HepG2 (cell line): Measurements from ENCODE around the gene ENTPD6. TPM values are rescaled to one million over a fixed set of nuclear protein-coding genes. Genes with fewer than 3 reads are reported as not detected.

Experiments used
- KDM1A ChIP-seq: IDR thresholded peaks from 2 replicates; pipeline ENCODE4 v1.6.1; 2016; ENCODE audit warnings: missing compliant biosample characterization
- NCOR1 ChIP-seq: fragments of 200-600 bp; sonication (generic); IDR thresholded peaks from 2 replicates; pipeline ENCODE4 v1.7.0; 2017; ENCODE audit warnings: antibody characterized with exemption, low read length, borderline replicate concordance
- TBL1XR1 ChIP-seq: fragments of 150-350 bp; IDR thresholded peaks from 2 replicates; pipeline ENCODE4 v1.6.1; 2014; ENCODE audit warnings: borderline replicate concordance, low read length; ENCODE audit not compliant: partially characterized antibody
- ZBTB38 ChIP-seq: sonication (generic); formaldehyde crosslinking; IDR thresholded peaks from 2 replicates; pipeline ENCODE4 v1.5.1; 2020; ENCODE audit warnings: mild to moderate bottlenecking, missing genetic modification reagents
- ZBTB7B ChIP-seq: sonication (generic); formaldehyde crosslinking; IDR thresholded peaks from 2 replicates; pipeline ENCODE4 v1.4.0; 2020; ENCODE audit warnings: missing genetic modification reagents
- polyA plus RNA-seq, 8 experiments: library from polyadenylated mRNA; depleted of rRNA in 3 of 8; stranded (reverse) in 7 of 8; unstranded in 1 of 8; fragments of >200 nt; fragmentation: Illumina TruSeq in 4 of 8; extraction: Trizol in 4 of 8; gene quantifications; 2 replicates each; pipeline versions ENCODE4 v1.2.1 to v1.2.3, GENCODE V29; 2011 to 2016; ENCODE audit warnings: low read depth in 4 of 8, missing spikeins in 1 of 8, mixed read lengths in 1 of 8; ENCODE audit not compliant: insufficient read depth in 1 of 8
- total RNA-seq, 5 experiments: library from RNA; depleted of rRNA; stranded (reverse); fragments of >200 nt; fragmentation: Illumina TruSeq; extraction: Trizol; gene quantifications; 2 replicates each; pipeline ENCODE4 v1.2.3, GENCODE V29; 2016; ENCODE audit warnings: low read depth in 1 of 5
- TF ChIP-seq, protein P1 (sequence below), 2 experiments: fragments of 450-650 bp in 1 of 2; sonication (generic) in 1 of 2; formaldehyde crosslinking in 1 of 2; IDR thresholded peaks; 2 replicates each; pipeline versions ENCODE4 v1.6.1 to v1.8.0; 2016 to 2022; ENCODE audit warnings: antibody characterized with exemption in 1 of 2, mild to moderate bottlenecking in 1 of 2, missing genetic modification reagents in 1 of 2
- TF ChIP-seq, protein P2 (sequence below): sonication (generic); formaldehyde crosslinking; IDR thresholded peaks from 2 replicates; pipeline ENCODE4 v1.4.0; 2020; ENCODE audit warnings: mild to moderate bottlenecking, missing genetic modification reagents, borderline replicate concordance
- TF ChIP-seq, protein P3 (sequence below): sonication (generic); formaldehyde crosslinking; IDR thresholded peaks from 2 replicates; pipeline ENCODE4 v1.4.0; 2020; ENCODE audit warnings: missing genetic modification reagents
- TF ChIP-seq, protein P4 (sequence below): IDR thresholded peaks from 2 replicates; pipeline ENCODE4 v1.6.1; 2016; ENCODE audit warnings: low read depth, borderline replicate concordance
- TF ChIP-seq, protein P5 (sequence below): sonication (generic); formaldehyde crosslinking; IDR thresholded peaks from 2 replicates; pipeline ENCODE4 v1.5.0; 2020; ENCODE audit warnings: missing genetic modification reagents
- TF ChIP-seq, protein P6 (sequence below): IDR thresholded peaks from 2 replicates; pipeline ENCODE4 v1.6.1; 2016
- TF ChIP-seq, protein P7 (sequence below): fragments of 450-650 bp; IDR thresholded peaks from 2 replicates; pipeline ENCODE4 v1.6.1; 2017

The ENTPD6 gene
- total and polyA plus RNA-seq, 2 of the 13 experiments (the other 11 are each of a cell fraction or from before 2014, with no cell fraction given), result 164 to 172 TPM

DNA sequence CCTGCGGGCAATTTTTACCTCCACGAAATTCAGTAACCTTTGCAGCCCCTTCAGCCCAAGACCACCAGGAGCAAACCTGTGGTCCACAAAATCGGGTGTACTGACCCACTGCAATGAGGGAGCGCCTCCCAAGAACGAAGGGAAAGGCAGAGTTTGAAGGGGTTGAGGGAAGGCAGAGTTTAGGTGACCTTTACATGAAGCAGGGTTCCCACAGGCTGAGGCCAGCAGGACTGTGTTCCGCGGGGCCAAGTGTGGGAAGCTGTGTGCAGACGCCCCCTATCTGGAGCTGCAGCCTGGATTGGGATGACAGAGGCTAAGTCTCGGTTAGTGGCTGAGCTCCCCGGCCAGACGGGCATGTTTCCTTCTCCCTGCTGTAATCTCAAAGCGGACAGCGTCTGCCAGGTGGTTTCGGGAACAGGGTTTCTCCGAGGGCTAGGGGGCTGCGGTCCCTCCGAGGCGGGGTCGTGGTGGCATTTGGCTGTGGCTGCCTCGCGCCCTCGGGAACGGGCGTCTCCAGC lies 51.5 kb downstream of the ENTPD6 start (continued):
- TF ChIP-seq, protein P1, sequence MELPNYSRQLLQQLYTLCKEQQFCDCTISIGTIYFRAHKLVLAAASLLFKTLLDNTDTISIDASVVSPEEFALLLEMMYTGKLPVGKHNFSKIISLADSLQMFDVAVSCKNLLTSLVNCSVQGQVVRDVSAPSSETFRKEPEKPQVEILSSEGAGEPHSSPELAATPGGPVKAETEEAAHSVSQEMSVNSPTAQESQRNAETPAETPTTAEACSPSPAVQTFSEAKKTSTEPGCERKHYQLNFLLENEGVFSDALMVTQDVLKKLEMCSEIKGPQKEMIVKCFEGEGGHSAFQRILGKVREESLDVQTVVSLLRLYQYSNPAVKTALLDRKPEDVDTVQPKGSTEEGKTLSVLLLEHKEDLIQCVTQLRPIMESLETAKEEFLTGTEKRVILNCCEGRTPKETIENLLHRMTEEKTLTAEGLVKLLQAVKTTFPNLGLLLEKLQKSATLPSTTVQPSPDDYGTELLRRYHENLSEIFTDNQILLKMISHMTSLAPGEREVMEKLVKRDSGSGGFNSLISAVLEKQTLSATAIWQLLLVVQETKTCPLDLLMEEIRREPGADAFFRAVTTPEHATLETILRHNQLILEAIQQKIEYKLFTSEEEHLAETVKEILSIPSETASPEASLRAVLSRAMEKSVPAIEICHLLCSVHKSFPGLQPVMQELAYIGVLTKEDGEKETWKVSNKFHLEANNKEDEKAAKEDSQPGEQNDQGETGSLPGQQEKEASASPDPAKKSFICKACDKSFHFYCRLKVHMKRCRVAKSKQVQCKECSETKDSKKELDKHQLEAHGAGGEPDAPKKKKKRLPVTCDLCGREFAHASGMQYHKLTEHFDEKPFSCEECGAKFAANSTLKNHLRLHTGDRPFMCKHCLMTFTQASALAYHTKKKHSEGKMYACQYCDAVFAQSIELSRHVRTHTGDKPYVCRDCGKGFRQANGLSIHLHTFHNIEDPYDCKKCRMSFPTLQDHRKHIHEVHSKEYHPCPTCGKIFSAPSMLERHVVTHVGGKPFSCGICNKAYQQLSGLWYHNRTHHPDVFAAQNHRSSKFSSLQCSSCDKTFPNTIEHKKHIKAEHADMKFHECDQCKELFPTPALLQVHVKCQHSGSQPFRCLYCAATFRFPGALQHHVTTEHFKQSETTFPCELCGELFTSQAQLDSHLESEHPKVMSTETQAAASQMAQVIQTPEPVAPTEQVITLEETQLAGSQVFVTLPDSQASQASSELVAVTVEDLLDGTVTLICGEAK (IDR thresholded peaks at IDR 0.05), result no peak
- TF ChIP-seq, protein P1 (CRISPR knock-in tag; IDR thresholded peaks at IDR 0.05), result no peak
- TF ChIP-seq, protein P2, sequence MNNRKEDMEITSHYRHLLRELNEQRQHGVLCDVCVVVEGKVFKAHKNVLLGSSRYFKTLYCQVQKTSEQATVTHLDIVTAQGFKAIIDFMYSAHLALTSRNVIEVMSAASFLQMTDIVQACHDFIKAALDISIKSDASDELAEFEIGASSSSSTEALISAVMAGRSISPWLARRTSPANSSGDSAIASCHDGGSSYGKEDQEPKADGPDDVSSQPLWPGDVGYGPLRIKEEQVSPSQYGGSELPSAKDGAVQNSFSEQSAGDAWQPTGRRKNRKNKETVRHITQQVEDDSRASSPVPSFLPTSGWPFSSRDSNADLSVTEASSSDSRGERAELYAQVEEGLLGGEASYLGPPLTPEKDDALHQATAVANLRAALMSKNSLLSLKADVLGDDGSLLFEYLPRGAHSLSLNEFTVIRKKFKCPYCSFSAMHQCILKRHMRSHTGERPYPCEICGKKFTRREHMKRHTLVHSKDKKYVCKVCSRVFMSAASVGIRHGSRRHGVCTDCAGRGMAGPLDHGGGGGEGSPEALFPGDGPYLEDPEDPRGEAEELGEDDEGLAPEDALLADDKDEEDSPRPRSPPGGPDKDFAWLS (CRISPR knock-in tag), result peak; percentile 54; the same call in 1 of the 2 replicates
- TF ChIP-seq, protein P3, sequence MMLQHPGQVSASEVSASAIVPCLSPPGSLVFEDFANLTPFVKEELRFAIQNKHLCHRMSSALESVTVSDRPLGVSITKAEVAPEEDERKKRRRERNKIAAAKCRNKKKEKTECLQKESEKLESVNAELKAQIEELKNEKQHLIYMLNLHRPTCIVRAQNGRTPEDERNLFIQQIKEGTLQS (CRISPR knock-in tag), result no peak
- TF ChIP-seq, protein P4, sequence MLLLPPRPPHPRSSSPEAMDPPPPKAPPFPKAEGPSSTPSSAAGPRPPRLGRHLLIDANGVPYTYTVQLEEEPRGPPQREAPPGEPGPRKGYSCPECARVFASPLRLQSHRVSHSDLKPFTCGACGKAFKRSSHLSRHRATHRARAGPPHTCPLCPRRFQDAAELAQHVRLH, result no peak; the same call in 1 of the 2 replicates
- TF ChIP-seq ZBTB38 (no peak; the same call in 1 of the 2 replicates), ZBTB7B (CRISPR knock-in tag) (peak; percentile 86; the same call in 1 of the 2 replicates), TBL1XR1 (no peak), NCOR1 (no peak), KDM1A (CRISPR knock-in tag) (peak; percentile 84)
- TF ChIP-seq, protein P5, sequence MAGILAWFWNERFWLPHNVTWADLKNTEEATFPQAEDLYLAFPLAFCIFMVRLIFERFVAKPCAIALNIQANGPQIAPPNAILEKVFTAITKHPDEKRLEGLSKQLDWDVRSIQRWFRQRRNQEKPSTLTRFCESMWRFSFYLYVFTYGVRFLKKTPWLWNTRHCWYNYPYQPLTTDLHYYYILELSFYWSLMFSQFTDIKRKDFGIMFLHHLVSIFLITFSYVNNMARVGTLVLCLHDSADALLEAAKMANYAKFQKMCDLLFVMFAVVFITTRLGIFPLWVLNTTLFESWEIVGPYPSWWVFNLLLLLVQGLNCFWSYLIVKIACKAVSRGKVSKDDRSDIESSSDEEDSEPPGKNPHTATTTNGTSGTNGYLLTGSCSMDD (CRISPR knock-in tag), result no peak
- TF ChIP-seq, protein P6, sequence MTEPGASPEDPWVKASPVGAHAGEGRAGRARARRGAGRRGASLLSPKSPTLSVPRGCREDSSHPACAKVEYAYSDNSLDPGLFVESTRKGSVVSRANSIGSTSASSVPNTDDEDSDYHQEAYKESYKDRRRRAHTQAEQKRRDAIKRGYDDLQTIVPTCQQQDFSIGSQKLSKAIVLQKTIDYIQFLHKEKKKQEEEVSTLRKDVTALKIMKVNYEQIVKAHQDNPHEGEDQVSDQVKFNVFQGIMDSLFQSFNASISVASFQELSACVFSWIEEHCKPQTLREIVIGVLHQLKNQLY (CRISPR knock-in tag), result no peak; the same call in 1 of the 2 replicates
- TF ChIP-seq, protein P7, sequence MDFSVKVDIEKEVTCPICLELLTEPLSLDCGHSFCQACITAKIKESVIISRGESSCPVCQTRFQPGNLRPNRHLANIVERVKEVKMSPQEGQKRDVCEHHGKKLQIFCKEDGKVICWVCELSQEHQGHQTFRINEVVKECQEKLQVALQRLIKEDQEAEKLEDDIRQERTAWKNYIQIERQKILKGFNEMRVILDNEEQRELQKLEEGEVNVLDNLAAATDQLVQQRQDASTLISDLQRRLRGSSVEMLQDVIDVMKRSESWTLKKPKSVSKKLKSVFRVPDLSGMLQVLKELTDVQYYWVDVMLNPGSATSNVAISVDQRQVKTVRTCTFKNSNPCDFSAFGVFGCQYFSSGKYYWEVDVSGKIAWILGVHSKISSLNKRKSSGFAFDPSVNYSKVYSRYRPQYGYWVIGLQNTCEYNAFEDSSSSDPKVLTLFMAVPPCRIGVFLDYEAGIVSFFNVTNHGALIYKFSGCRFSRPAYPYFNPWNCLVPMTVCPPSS, result no peak
